Neural crest cell (in vitro differentiated cells): ENCODE measurements around the gene PILRB. TPM values are rescaled to one million over a fixed set of nuclear protein-coding genes. Genes with fewer than 3 reads are reported as not detected.

Experiments used
- DNase-seq: peaks from one replicate; pipeline ENCODE4 v3.0.0; 2021; ENCODE audit warnings: low read depth, mixed read lengths, low spot score
- H3K27ac Mint-ChIP-seq: one replicate; pipeline ENCODE4 v1.8.0; 2021; ENCODE audit warnings: mild to moderate bottlenecking, mixed read lengths; ENCODE audit not compliant: unreplicated experiment
- H3K27me3 Mint-ChIP-seq: 2 replicates; pipeline ENCODE4 v1.8.0; 2021; ENCODE audit warnings: low read depth, mild to moderate bottlenecking, mixed read lengths
- H3K36me3 Mint-ChIP-seq: 2 replicates; pipeline ENCODE4 v1.8.0; 2021; ENCODE audit warnings: low read depth, mild to moderate bottlenecking, mixed read lengths
- H3K4me1 Mint-ChIP-seq: 2 replicates; pipeline ENCODE4 v1.8.0; 2021; ENCODE audit warnings: mixed read lengths
- H3K4me3 Mint-ChIP-seq: one replicate; pipeline ENCODE4 v1.8.0; 2021; ENCODE audit warnings: mild to moderate bottlenecking, mixed read lengths
- H3K9me3 Mint-ChIP-seq: 2 replicates; pipeline ENCODE4 v1.8.0; 2021; ENCODE audit warnings: mixed read lengths
- total RNA-seq: library from RNA; stranded (reverse); gene quantifications from 2 replicates; pipeline ENCODE4 v1.2.1, GENCODE V29; 2021
- TF ChIP-seq, protein P1 (sequence below): fragments of 200-600 bp; sonication (generic); conservative IDR thresholded peaks from 2 replicates; pipeline ENCODE4 v1.5.0; 2021; ENCODE audit warnings: antibody characterized with exemption, mild to moderate bottlenecking

Gene PILRB
- total RNA-seq, 1 donor from 2014 or later = 36.5 TPM

DNA sequence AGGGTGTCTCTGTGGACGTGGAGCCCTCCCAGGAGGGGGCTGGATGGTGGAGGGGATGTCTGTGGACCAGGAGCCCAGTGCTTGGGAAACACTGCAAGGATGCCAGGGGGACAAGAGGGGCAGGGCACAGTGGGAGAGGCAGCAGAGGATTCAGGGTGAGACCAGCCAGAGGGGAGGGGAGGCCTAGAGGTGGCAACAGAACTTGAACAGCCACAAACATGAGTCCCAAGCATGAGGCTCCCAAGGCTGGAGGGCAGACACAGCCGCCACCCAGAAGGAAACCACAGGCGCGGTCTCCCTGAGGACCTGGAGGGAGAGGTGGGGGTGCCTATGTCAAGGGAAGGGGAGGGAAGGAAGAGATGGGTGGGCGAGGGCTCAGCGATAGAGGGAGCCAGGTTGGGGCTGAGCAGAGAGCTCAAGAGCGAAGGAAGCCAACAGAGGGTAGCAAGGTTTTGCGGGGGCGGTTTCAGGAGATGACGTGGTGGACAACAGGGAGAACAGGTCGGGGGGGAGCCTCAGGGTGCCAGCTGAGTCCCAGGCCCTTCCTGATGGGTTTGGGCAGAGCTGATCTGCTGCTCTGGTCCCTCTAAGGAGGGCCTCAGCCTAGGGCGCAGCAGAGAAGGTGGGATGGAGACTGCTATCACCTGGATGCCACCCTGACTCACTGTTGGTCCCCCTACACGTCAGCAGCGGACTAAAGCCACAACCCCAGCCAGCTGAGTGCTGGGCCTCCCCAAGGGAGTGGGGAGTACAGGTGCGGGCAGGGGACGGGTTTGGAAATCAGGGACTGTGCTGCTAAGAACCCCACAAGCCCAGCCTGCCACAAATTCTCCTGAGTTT is 8.7 kb downstream of the PILRB start:
- Mint-ChIP-seq H3K4me1 (peaks cover 11% of the 10 kb centered on the region), H3K27me3 (peaks cover 2% of the 10 kb centered on the region), H3K4me3 (no peak overlapping the region), H3K27ac (no peak overlapping the region), H3K9me3 (no peaks in the 10 kb centered on the region), H3K36me3 (peaks cover 25% of the 10 kb centered on the region)
- DNase-seq = no peak
- TF ChIP-seq, protein P1, sequence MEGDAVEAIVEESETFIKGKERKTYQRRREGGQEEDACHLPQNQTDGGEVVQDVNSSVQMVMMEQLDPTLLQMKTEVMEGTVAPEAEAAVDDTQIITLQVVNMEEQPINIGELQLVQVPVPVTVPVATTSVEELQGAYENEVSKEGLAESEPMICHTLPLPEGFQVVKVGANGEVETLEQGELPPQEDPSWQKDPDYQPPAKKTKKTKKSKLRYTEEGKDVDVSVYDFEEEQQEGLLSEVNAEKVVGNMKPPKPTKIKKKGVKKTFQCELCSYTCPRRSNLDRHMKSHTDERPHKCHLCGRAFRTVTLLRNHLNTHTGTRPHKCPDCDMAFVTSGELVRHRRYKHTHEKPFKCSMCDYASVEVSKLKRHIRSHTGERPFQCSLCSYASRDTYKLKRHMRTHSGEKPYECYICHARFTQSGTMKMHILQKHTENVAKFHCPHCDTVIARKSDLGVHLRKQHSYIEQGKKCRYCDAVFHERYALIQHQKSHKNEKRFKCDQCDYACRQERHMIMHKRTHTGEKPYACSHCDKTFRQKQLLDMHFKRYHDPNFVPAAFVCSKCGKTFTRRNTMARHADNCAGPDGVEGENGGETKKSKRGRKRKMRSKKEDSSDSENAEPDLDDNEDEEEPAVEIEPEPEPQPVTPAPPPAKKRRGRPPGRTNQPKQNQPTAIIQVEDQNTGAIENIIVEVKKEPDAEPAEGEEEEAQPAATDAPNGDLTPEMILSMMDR = no peak

DNA sequence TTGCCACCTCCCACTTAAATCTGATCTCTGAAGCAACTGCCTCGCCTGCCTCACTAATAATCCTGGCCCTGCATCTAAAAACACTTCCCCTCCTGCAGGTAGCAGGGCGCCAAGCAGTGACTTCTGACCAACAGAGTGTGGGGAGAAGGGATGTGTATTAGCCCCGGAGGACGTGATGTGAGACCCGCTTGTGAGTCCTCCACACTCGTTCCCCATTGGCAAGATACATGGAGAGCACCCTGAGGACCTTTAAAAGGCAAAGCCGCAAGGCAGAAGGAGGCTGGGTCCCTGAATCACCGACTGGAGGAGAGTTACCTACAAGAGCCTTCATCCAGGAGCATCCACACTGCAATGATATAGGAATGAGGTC is 9.3 kb downstream of the PILRB start:
- Mint-ChIP-seq H3K36me3 (peaks cover 20% of the 10 kb centered on the region), H3K4me3 (no peak overlapping the region), H3K27me3 (peaks cover 2% of the 10 kb centered on the region), H3K4me1 (peaks cover 11% of the 10 kb centered on the region), H3K27ac (no peak overlapping the region), H3K9me3 (no peaks in the 10 kb centered on the region)
- DNase-seq = no peak
- TF ChIP-seq, protein P1 = no peak

DNA sequence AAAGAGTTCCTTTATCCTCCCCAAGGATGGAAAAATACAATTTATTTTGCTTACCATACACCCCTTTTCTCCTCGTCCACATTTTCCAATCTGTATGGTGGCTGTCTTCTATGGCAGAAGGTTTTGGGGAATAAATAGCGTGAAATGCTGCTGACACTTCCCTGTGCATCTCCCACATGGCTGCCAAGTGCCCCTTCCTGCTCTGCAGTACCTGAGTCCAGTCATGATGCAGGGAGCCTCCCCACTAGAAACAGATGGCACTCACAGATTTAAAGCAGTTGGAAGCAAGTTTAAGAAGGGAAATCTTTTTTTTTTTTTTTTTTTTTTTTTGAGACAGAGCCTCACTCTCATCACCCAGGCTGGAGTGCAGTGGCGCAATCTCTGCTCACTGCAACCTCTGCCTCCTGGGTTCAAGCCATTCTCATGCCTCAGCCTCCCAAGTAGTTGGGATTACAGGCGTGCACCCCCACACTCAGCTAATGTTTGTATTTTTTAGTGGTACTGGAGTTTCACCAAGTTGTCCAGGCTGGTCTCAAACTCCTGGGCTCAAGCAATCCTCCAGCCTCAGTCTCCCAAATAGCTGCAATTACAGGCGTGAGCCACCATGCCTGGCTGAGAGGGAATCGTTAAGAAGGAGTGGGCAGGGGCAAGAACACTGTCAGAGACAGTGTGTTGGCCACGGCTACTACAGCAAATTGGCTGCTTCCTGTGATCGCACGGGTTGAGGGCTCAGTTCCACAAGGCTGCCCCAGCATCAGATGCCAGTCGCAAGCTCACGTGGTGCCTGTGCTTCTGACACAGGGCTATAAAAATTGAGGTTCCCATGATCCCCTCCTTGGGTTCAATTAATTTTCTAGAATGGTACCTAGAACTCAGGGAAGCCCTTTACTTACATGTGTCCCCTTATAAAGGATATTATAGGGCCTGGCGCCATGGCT is 10.0 kb downstream of the PILRB start:
- Mint-ChIP-seq H3K36me3 (peaks cover 19% of the 10 kb centered on the region), H3K27me3 (peaks cover 2% of the 10 kb centered on the region), H3K9me3 (no peaks in the 10 kb centered on the region), H3K4me1 (peaks cover 11% of the 10 kb centered on the region), H3K27ac (peak overlapping the region; percentile 71), H3K4me3 (peak overlapping the region; percentile 47)
- TF ChIP-seq, protein P1 = no peak
- DNase-seq = no peak

DNA sequence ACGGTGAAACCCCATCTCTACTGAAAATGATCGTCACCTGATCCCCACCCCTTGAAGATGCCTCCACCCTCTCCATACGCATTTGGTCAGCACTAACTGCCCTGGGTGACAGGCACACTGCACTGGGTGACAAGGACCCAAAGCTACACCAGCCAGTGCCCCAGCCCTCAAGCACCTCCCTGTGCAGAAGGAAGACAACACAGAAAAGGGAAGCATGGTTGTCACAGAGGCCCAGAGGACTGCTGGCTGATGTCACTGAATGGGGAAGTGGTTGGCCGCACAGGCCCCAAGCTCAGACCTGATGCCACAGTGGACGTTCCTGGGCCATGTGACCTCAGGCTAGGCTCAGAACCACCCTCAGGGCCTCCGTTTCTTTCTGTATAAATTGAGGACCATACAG is 11.2 kb downstream of the PILRB start:
- H3K4me1 Mint-ChIP-seq = peaks cover 11% of the 10 kb centered on the region
- H3K9me3 Mint-ChIP-seq = no peaks in the 10 kb centered on the region
- TF ChIP-seq, protein P1 = no peak
- H3K36me3 Mint-ChIP-seq = peaks cover 12% of the 10 kb centered on the region
- DNase-seq = no peak
- H3K27ac Mint-ChIP-seq = no peak overlapping the region
- peaks cover 2% of the 10 kb centered on the region for H3K27me3 Mint-ChIP-seq
- no peak overlapping the region for H3K4me3 Mint-ChIP-seq

DNA sequence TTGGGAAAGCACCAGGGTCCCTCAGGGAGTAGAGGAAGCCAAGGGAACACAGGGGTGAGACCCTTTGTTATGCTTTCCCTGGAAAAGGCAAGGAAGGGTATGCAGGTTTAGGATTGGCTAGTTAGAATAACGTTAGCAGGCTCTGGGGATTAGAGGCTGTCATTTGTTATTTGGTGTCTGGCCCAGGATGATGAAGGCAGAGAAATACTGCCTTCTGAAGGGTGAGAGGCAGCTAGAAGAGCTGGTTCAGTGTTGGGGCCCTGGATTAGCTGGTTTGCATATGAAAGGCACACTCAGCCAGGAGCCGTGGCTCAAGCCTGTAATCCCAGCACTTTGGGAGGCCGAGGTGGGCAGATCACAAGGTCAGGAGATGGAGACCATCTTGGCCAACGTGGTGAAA is 12.4 kb downstream of the PILRB start:
- Mint-ChIP-seq H3K4me3 (peak overlapping the region; percentile 29), H3K4me1 (peaks cover 11% of the 10 kb centered on the region), H3K36me3 (peaks cover 5% of the 10 kb centered on the region), H3K27ac (peak overlapping the region; percentile 8), H3K27me3 (peaks cover 2% of the 10 kb centered on the region), H3K9me3 (no peaks in the 10 kb centered on the region)
- no peak for DNase-seq
- TF ChIP-seq, protein P1 = no peak
